ENCODE results near the gene NAPB. TPM values are rescaled to one million over a fixed set of nuclear protein-coding genes. Genes with fewer than 3 reads are reported as not detected.

NAPB gene
- total and polyA plus RNA-seq, 4 experiments from 2014 or later: 5.8 to 14.9 (median 9.8) TPM

- Mint-ChIP-seq H3K4me3 (no peak overlapping the region), H3K4me1 (no peaks in the 10 kb centered on the region), H3K9me3 (no peaks in the 10 kb centered on the region), H3K27ac (no peak overlapping the region), H3K36me3 (no peaks in the 10 kb centered on the region), H3K27me3 (peaks cover 0 to 3% of the 10 kb centered on the region in 2 donors)
- ChIA-PET CTCF (ENCODE audit: partially characterized antibody) (no interaction called here), POLR2A (ENCODE audit: partially characterized antibody) (no interaction called here)
- H3K9me3 ChIP-seq (ENCODE audit: control insufficient read depth in 1 of 2, low read length in 2 of 2): no peaks in the 10 kb centered on the region
- H3K36me3 ChIP-seq (ENCODE audit: insufficient read depth, low read length): no peaks in the 10 kb centered on the region
- intact Hi-C loops (cut with micrococcal nuclease): no loop called here
- no peak overlapping the region for H3K27ac ChIP-seq (ENCODE audit: low read depth, low read length)
- DNase-seq: no peak
- H3K4me3 ChIP-seq (ENCODE audit: low read length in 2 of 2): no peak overlapping the region
- no peaks in the 10 kb centered on the region for H3K4me1 ChIP-seq (ENCODE audit: insufficient read depth, low read length)
- peaks cover 3% of the 10 kb centered on the region for H3K27me3 ChIP-seq (ENCODE audit: insufficient read depth, low read length)
Measured at GRCh38 chr20:23438661-23439060, 17.4 kb upstream of the NAPB start.

- H3K27ac ChIP-seq (ENCODE audit: low read depth, low read length): no peak overlapping the region
- ChIA-PET CTCF (ENCODE audit: partially characterized antibody) (no interaction called here), POLR2A (ENCODE audit: partially characterized antibody) (no interaction called here)
- H3K4me3 Mint-ChIP-seq: no peak overlapping the region
- H3K4me1 ChIP-seq (ENCODE audit: insufficient read depth, low read length): no peaks in the 10 kb centered on the region
- no peak for DNase-seq
- no peaks in the 10 kb centered on the region for H3K9me3 Mint-ChIP-seq
- peaks cover 3% of the 10 kb centered on the region for H3K27me3 ChIP-seq (ENCODE audit: insufficient read depth, low read length)
- intact Hi-C loops (cut with micrococcal nuclease): no loop called here
- H3K36me3 ChIP-seq (ENCODE audit: insufficient read depth, low read length): no peaks in the 10 kb centered on the region
- H3K36me3 Mint-ChIP-seq: no peaks in the 10 kb centered on the region
- no peak overlapping the region for H3K4me3 ChIP-seq (ENCODE audit: low read length in 2 of 2)
- peaks cover 0 to 3% of the 10 kb centered on the region in 2 donors for H3K27me3 Mint-ChIP-seq
- H3K27ac Mint-ChIP-seq: no peak overlapping the region
- no peaks in the 10 kb centered on the region for H3K4me1 Mint-ChIP-seq
- no peaks in the 10 kb centered on the region for H3K9me3 ChIP-seq (ENCODE audit: control insufficient read depth in 1 of 2, low read length in 2 of 2)
Measured at GRCh38 chr20:23437126-23437899, 16.0 kb upstream of the NAPB start.

GRCh38 chr20:23436681-23437080 lies 15.4 kb upstream of the NAPB start:
- no peak overlapping the region for H3K4me3 Mint-ChIP-seq
- H3K27ac Mint-ChIP-seq: no peak overlapping the region
- intact Hi-C loops (cut with micrococcal nuclease): no loop called here
- H3K9me3 Mint-ChIP-seq: no peaks in the 10 kb centered on the region
- peaks cover 0 to under 1% of the 10 kb centered on the region in 2 donors for H3K27me3 Mint-ChIP-seq
- H3K27me3 ChIP-seq (ENCODE audit: insufficient read depth, low read length): peaks cover 3% of the 10 kb centered on the region
- no peak overlapping the region for H3K27ac ChIP-seq (ENCODE audit: low read depth, low read length)
- H3K4me3 ChIP-seq (ENCODE audit: low read length in 2 of 2): no peak overlapping the region
- no peak for DNase-seq
- H3K36me3 Mint-ChIP-seq: no peaks in the 10 kb centered on the region
- H3K9me3 ChIP-seq (ENCODE audit: control insufficient read depth in 1 of 2, low read length in 2 of 2): no peaks in the 10 kb centered on the region
- H3K4me1 ChIP-seq (ENCODE audit: insufficient read depth, low read length): no peaks in the 10 kb centered on the region
- no peaks in the 10 kb centered on the region for H3K36me3 ChIP-seq (ENCODE audit: insufficient read depth, low read length)
- H3K4me1 Mint-ChIP-seq: no peaks in the 10 kb centered on the region
- POLR2A ChIA-PET (ENCODE audit: partially characterized antibody): no interaction called here
- CTCF ChIA-PET (ENCODE audit: partially characterized antibody): interaction anchor here (0.9 to 1.2 kb wide), 2 partner anchors 10 to 13 kb away, joined by 3 read pairs; no protein-coding TSS in a partner anchor

- H3K4me3 ChIP-seq (ENCODE audit: low read length in 2 of 2): no peak overlapping the region
- Mint-ChIP-seq H3K27ac (no peak overlapping the region), H3K4me3 (no peak overlapping the region), H3K36me3 (no peaks in the 10 kb centered on the region), H3K4me1 (no peaks in the 10 kb centered on the region), H3K27me3 (no peaks in the 10 kb centered on the region), H3K9me3 (no peaks in the 10 kb centered on the region)
- H3K36me3 ChIP-seq (ENCODE audit: insufficient read depth, low read length): no peaks in the 10 kb centered on the region
- POLR2A ChIA-PET (ENCODE audit: partially characterized antibody): no interaction called here
- H3K27ac ChIP-seq (ENCODE audit: low read depth, low read length): no peak overlapping the region
- no peaks in the 10 kb centered on the region for H3K4me1 ChIP-seq (ENCODE audit: insufficient read depth, low read length)
- intact Hi-C loops (cut with micrococcal nuclease): no loop called here
- CTCF ChIA-PET (ENCODE audit: partially characterized antibody): interaction anchor here (0.9 to 1.2 kb wide), 2 partner anchors 10 to 13 kb away, joined by 3 read pairs; no protein-coding TSS in a partner anchor
- H3K9me3 ChIP-seq (ENCODE audit: control insufficient read depth in 1 of 2, low read length in 2 of 2): no peaks in the 10 kb centered on the region
- peaks cover 3% of the 10 kb centered on the region for H3K27me3 ChIP-seq (ENCODE audit: insufficient read depth, low read length)
- no peak for DNase-seq
Measured at GRCh38 chr20:23435626-23436539, 14.6 kb upstream of the NAPB start.

- H3K27me3 ChIP-seq (ENCODE audit: insufficient read depth, low read length): peaks cover 1% of the 10 kb centered on the region
- no peaks in the 10 kb centered on the region for H3K9me3 ChIP-seq (ENCODE audit: control insufficient read depth in 1 of 2, low read length in 2 of 2)
- no peaks in the 10 kb centered on the region for H3K9me3 Mint-ChIP-seq
- H3K4me3 Mint-ChIP-seq: no peak overlapping the region
- no peaks in the 10 kb centered on the region for H3K27me3 Mint-ChIP-seq
- H3K27ac ChIP-seq (ENCODE audit: low read depth, low read length): no peak overlapping the region
- H3K4me3 ChIP-seq (ENCODE audit: low read length in 2 of 2): no peak overlapping the region
- no peaks in the 10 kb centered on the region for H3K36me3 ChIP-seq (ENCODE audit: insufficient read depth, low read length)
- intact Hi-C loops (cut with micrococcal nuclease): no loop called here
- H3K36me3 Mint-ChIP-seq: no peaks in the 10 kb centered on the region
- ChIA-PET CTCF (ENCODE audit: partially characterized antibody) (interaction anchor here (1.4 kb wide), 1 partner anchor 85 kb away, joined by 6 read pairs; no protein-coding TSS in a partner anchor), POLR2A (ENCODE audit: partially characterized antibody) (no interaction called here)
- no peaks in the 10 kb centered on the region for H3K4me1 ChIP-seq (ENCODE audit: insufficient read depth, low read length)
- no peak for DNase-seq
- H3K4me1 Mint-ChIP-seq: no peaks in the 10 kb centered on the region
- no peak overlapping the region for H3K27ac Mint-ChIP-seq
Measured at GRCh38 chr20:23434521-23435313, 13.4 kb upstream of the NAPB start.

GRCh38 chr20:23433628-23434027 lies 12.3 kb upstream of the NAPB start:
- Histone ChIP-seq H3K27ac (ENCODE audit: low read depth, low read length) (no peak overlapping the region), H3K4me3 (ENCODE audit: low read length in 2 of 2) (no peak overlapping the region), H3K4me1 (ENCODE audit: insufficient read depth, low read length) (no peaks in the 10 kb centered on the region), H3K9me3 (ENCODE audit: control insufficient read depth in 1 of 2, low read length in 2 of 2) (no peaks in the 10 kb centered on the region), H3K36me3 (ENCODE audit: insufficient read depth, low read length) (no peaks in the 10 kb centered on the region), H3K27me3 (ENCODE audit: insufficient read depth, low read length) (no peaks in the 10 kb centered on the region)
- Mint-ChIP-seq H3K27me3 (no peaks in the 10 kb centered on the region), H3K27ac (no peak overlapping the region), H3K9me3 (no peaks in the 10 kb centered on the region), H3K4me1 (no peaks in the 10 kb centered on the region), H3K4me3 (no peak overlapping the region), H3K36me3 (no peaks in the 10 kb centered on the region)
- POLR2A ChIA-PET (ENCODE audit: partially characterized antibody): no interaction called here
- intact Hi-C loops (cut with micrococcal nuclease): no loop called here
- no peak for DNase-seq
- CTCF ChIA-PET (ENCODE audit: partially characterized antibody): interaction anchor here (1.4 kb wide), 1 partner anchor 84 kb away, joined by 6 read pairs; no protein-coding TSS in a partner anchor

- Histone ChIP-seq H3K36me3 (ENCODE audit: insufficient read depth, low read length) (no peaks in the 10 kb centered on the region), H3K27me3 (ENCODE audit: insufficient read depth, low read length) (no peaks in the 10 kb centered on the region), H3K27ac (ENCODE audit: low read depth, low read length) (no peak overlapping the region), H3K4me1 (ENCODE audit: insufficient read depth, low read length) (peaks cover 6% of the 10 kb centered on the region), H3K9me3 (ENCODE audit: control insufficient read depth in 1 of 2, low read length in 2 of 2) (no peaks in the 10 kb centered on the region), H3K4me3 (ENCODE audit: low read length in 2 of 2) (no peak overlapping the region)
- H3K36me3 Mint-ChIP-seq: peaks cover 0 to under 1% of the 10 kb centered on the region in 2 donors
- H3K4me3 Mint-ChIP-seq: no peak overlapping the region
- no peak for DNase-seq
- ChIA-PET POLR2A (ENCODE audit: partially characterized antibody) (no interaction called here), CTCF (ENCODE audit: partially characterized antibody) (no interaction called here)
- H3K27me3 Mint-ChIP-seq: peaks cover 5 to 10% of the 10 kb centered on the region in 2 donors
- intact Hi-C loops (cut with micrococcal nuclease): no loop called here
- peaks cover 5 to 9% (median 6%) of the 10 kb centered on the region in 4 donors for H3K4me1 Mint-ChIP-seq
- no peaks in the 10 kb centered on the region for H3K9me3 Mint-ChIP-seq
- no peak overlapping the region for H3K27ac Mint-ChIP-seq
Measured at GRCh38 chr20:23425129-23425528, 3.8 kb upstream of the NAPB start.
